ENCODE results near the gene CCDC88C.

DNA sequence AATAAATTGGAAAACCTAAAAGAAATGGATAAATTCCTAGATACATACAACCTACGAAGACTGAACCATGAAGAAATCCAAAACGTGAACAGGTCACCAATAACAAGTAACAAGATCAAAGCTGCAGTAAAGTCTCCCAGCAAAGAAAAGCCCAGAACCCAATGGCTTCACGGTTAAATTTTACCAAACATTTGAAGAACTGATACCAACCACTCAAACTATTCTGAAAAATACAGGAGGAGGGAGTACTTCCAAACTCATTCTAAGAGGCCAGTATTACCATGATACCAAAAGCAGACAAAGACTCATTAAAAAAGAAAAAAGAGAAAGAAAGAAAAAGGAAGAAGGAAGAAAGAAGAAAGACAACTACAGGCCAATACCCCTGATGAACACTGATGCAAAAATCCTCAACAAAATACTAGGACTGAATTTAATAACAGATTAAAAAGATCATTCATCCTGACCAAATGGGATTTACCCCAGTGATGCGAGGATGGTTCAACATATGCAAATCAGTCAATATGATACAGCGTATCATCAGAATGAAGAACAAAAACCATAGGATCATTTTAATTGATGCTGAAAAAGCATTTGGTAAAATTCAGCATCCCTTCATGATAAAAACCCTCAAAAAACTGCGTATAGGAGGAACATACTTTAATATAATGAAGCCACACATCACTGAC, 26.9 kb upstream of the CCDC88C start:
- TF ChIP-seq ESRRA (CRISPR knock-in tag; IDR thresholded peaks at IDR 0.05; ENCODE audit: borderline replicate concordance): no peak
- TF ChIP-seq ELF4 (CRISPR knock-in tag; IDR thresholded peaks at IDR 0.05; ENCODE audit: low read depth): no peak
- TF ChIP-seq, protein P1, sequence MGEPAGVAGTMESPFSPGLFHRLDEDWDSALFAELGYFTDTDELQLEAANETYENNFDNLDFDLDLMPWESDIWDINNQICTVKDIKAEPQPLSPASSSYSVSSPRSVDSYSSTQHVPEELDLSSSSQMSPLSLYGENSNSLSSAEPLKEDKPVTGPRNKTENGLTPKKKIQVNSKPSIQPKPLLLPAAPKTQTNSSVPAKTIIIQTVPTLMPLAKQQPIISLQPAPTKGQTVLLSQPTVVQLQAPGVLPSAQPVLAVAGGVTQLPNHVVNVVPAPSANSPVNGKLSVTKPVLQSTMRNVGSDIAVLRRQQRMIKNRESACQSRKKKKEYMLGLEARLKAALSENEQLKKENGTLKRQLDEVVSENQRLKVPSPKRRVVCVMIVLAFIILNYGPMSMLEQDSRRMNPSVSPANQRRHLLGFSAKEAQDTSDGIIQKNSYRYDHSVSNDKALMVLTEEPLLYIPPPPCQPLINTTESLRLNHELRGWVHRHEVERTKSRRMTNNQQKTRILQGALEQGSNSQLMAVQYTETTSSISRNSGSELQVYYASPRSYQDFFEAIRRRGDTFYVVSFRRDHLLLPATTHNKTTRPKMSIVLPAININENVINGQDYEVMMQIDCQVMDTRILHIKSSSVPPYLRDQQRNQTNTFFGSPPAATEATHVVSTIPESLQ (CRISPR knock-in tag; IDR thresholded peaks at IDR 0.05): no peak
- no peak for TF ChIP-seq CREB1 (CRISPR knock-in tag; IDR thresholded peaks at IDR 0.05)
- no peak for TF ChIP-seq GTF2I (CRISPR knock-in tag; conservative IDR thresholded peaks at IDR 0.05)
